SK-N-SH treated with all-trans-retinoic acid at 6 μM for 48 hours (cell line): ENCODE results near the gene OTOG.

Experiments used
- ATAC-seq: fragments of 200-7000 bp; cut with Tn5 transposase; 3 replicates; pipeline ENCODE4 v1.9.1; 2020; ENCODE audit warnings: mild to moderate bottlenecking, moderate library complexity
- ARNTL ChIP-seq: fragments of 450-650 bp; formaldehyde crosslinking; IDR thresholded peaks from 2 replicates; pipeline ENCODE4 v1.5.0; 2020; ENCODE audit warnings: low read depth, mild to moderate bottlenecking, moderate library complexity, borderline replicate concordance
- BACH2 ChIP-seq: fragments of 250-450 bp; sonication (Bioruptor Pico); IDR thresholded peaks from 2 replicates; pipeline ENCODE4 v1.9.0; 2021; ENCODE audit warnings: mild to moderate bottlenecking, borderline replicate concordance
- CSDC2 ChIP-seq: fragments of 250-450 bp; sonication (Bioruptor Pico); IDR thresholded peaks from 2 replicates; pipeline ENCODE4 v1.5.0; 2020; ENCODE audit warnings: mild to moderate bottlenecking, moderate library complexity
- ESRRG ChIP-seq: fragments of 250-450 bp; sonication (Bioruptor Pico); IDR thresholded peaks from 2 replicates; pipeline ENCODE4 v1.6.1; 2021; ENCODE audit warnings: mild to moderate bottlenecking
- GLIS3 ChIP-seq: fragments of 250-450 bp; sonication (Bioruptor Pico); IDR thresholded peaks from 2 replicates; pipeline ENCODE4 v1.5.0; 2020; ENCODE audit warnings: mild to moderate bottlenecking, moderate library complexity
- ISL1 ChIP-seq: fragments of 250-450 bp; sonication (Bioruptor Pico); IDR thresholded peaks from 2 replicates; pipeline ENCODE4 v2.1.2; 2022; ENCODE audit warnings: mild to moderate bottlenecking, moderate library complexity
- OSR1 ChIP-seq: fragments of 250-450 bp; sonication (Bioruptor Pico); IDR thresholded peaks from 2 replicates; pipeline ENCODE4 v1.8.0; 2022; ENCODE audit warnings: moderate library complexity, mild to moderate bottlenecking, inconsistent platforms
- PPARA ChIP-seq: fragments of 250-450 bp; sonication (Bioruptor Pico); IDR thresholded peaks from 2 replicates; pipeline ENCODE4 v1.5.0; 2020; ENCODE audit warnings: mild to moderate bottlenecking, borderline replicate concordance
- RARB ChIP-seq: fragments of 250-450 bp; sonication (Bioruptor Pico); IDR thresholded peaks from 2 replicates; pipeline ENCODE4 v1.8.0; 2021; ENCODE audit warnings: mild to moderate bottlenecking, moderate library complexity
- SNAI2 ChIP-seq: fragments of 250-450 bp; sonication (Bioruptor Pico); IDR thresholded peaks from 2 replicates; pipeline ENCODE4 v1.5.0; 2020; ENCODE audit warnings: mild to moderate bottlenecking, moderate library complexity
- TCF4 ChIP-seq: fragments of 250-450 bp; sonication (Bioruptor Pico); IDR thresholded peaks from 2 replicates; pipeline ENCODE4 v1.8.0; 2021; ENCODE audit warnings: mild to moderate bottlenecking, moderate library complexity, borderline replicate concordance
- TOX ChIP-seq: fragments of 250-450 bp; sonication (Bioruptor Pico); IDR thresholded peaks from 2 replicates; pipeline ENCODE4 v1.8.0; 2021; ENCODE audit warnings: mild to moderate bottlenecking, moderate library complexity, borderline replicate concordance
- ZC3H10 ChIP-seq: fragments of 250-450 bp; sonication (Bioruptor Pico); IDR thresholded peaks from 2 replicates; pipeline ENCODE4 v1.5.1; 2021; ENCODE audit warnings: mild to moderate bottlenecking, moderate library complexity
- ZFP3 ChIP-seq: fragments of 250-450 bp; sonication (Bioruptor Pico); IDR thresholded peaks from 2 replicates; pipeline ENCODE4 v1.5.0; 2020; ENCODE audit warnings: mild to moderate bottlenecking, moderate library complexity
- ZFP30 ChIP-seq: fragments of 450-650 bp; formaldehyde crosslinking; IDR thresholded peaks from 2 replicates; pipeline ENCODE4 v1.5.0; 2022; ENCODE audit warnings: mild to moderate bottlenecking, moderate library complexity
- ZNF565 ChIP-seq: fragments of 450-650 bp; formaldehyde crosslinking; conservative IDR thresholded peaks from 2 replicates; pipeline ENCODE4 v1.5.0; 2020; ENCODE audit warnings: low read depth, mild to moderate bottlenecking, moderate library complexity
- ZNF70 ChIP-seq: fragments of 450-650 bp; formaldehyde crosslinking; IDR thresholded peaks from 2 replicates; pipeline ENCODE4 v1.5.0; 2020; ENCODE audit warnings: mild to moderate bottlenecking, moderate library complexity
- ZNF8 ChIP-seq: fragments of 450-650 bp; formaldehyde crosslinking; IDR thresholded peaks from 2 replicates; pipeline ENCODE4 v1.5.0; 2020; ENCODE audit warnings: mild to moderate bottlenecking, moderate library complexity
- TF ChIP-seq, protein P1 (sequence below): fragments of 250-450 bp; sonication (Bioruptor Pico); IDR thresholded peaks from 2 replicates; pipeline ENCODE4 v1.5.0; 2020; ENCODE audit warnings: mild to moderate bottlenecking, moderate library complexity
- TF ChIP-seq, protein P2 (sequence below): fragments of 250-450 bp; sonication (Bioruptor Pico); IDR thresholded peaks from 2 replicates; pipeline ENCODE4 v1.5.1; 2021; ENCODE audit warnings: mild to moderate bottlenecking, moderate library complexity
- TF ChIP-seq, protein P3 (sequence below): fragments of 250-450 bp; sonication (Bioruptor Pico); IDR thresholded peaks from 2 replicates; pipeline ENCODE4 v1.8.0; 2020; ENCODE audit warnings: mild to moderate bottlenecking, moderate library complexity, borderline replicate concordance

The OTOG gene

DNA sequence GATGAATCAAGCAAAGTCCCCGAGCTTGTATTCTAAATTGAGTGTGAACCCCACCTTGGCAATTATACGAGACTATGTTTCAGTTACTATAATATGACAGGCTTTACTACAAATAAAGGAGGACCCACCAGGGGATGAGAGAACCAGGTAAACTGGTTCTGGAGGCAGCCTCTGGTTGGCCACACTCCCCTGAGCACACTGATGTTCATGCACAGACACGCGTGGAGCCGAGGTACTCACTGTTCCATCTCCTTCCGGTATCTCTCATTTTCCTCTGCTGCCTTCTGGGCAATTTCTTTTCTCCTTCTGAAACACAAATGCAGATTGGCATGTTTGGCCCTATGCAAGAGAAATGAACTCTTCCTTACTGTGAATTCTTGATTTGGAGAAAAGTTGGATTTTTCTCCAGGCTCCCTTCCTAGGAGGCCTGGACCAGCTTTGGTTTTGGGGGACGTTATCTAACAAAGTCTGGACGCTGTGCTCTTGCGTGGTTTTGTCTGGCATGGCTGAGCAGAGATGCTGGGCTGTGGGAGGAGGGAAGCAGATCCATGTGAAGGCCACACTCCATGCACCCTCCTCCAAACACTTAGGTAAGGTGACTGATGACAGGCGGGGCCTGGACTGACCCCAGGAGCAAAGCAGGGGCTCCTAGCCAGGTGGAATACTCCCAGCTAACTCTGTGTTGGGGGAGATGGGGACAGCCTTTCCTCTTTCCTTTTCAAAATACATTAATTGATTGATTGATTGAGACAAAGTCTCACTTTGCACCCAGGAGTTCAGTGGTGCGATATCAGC is 25.8 kb upstream of the OTOG start:
- TF ChIP-seq ZFP30 (CRISPR knock-in tag) = no peak
- no peak for TF ChIP-seq TCF4 (CRISPR knock-in tag)
- no peak for TF ChIP-seq RARB (CRISPR knock-in tag)
- TF ChIP-seq ZFP3 = no peak
- no peak for TF ChIP-seq GLIS3 (CRISPR knock-in tag)
- TF ChIP-seq OSR1 (CRISPR knock-in tag) = no peak
- TF ChIP-seq ZC3H10 (CRISPR knock-in tag) = no peak
- TF ChIP-seq, protein P1, sequence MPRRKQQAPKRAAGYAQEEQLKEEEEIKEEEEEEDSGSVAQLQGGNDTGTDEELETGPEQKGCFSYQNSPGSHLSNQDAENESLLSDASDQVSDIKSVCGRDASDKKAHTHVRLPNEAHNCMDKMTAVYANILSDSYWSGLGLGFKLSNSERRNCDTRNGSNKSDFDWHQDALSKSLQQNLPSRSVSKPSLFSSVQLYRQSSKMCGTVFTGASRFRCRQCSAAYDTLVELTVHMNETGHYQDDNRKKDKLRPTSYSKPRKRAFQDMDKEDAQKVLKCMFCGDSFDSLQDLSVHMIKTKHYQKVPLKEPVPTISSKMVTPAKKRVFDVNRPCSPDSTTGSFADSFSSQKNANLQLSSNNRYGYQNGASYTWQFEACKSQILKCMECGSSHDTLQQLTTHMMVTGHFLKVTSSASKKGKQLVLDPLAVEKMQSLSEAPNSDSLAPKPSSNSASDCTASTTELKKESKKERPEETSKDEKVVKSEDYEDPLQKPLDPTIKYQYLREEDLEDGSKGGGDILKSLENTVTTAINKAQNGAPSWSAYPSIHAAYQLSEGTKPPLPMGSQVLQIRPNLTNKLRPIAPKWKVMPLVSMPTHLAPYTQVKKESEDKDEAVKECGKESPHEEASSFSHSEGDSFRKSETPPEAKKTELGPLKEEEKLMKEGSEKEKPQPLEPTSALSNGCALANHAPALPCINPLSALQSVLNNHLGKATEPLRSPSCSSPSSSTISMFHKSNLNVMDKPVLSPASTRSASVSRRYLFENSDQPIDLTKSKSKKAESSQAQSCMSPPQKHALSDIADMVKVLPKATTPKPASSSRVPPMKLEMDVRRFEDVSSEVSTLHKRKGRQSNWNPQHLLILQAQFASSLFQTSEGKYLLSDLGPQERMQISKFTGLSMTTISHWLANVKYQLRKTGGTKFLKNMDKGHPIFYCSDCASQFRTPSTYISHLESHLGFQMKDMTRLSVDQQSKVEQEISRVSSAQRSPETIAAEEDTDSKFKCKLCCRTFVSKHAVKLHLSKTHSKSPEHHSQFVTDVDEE (CRISPR knock-in tag) = no peak
- TF ChIP-seq CSDC2 (CRISPR knock-in tag) = no peak
- no peak for TF ChIP-seq BACH2 (CRISPR knock-in tag)
- TF ChIP-seq, protein P2, sequence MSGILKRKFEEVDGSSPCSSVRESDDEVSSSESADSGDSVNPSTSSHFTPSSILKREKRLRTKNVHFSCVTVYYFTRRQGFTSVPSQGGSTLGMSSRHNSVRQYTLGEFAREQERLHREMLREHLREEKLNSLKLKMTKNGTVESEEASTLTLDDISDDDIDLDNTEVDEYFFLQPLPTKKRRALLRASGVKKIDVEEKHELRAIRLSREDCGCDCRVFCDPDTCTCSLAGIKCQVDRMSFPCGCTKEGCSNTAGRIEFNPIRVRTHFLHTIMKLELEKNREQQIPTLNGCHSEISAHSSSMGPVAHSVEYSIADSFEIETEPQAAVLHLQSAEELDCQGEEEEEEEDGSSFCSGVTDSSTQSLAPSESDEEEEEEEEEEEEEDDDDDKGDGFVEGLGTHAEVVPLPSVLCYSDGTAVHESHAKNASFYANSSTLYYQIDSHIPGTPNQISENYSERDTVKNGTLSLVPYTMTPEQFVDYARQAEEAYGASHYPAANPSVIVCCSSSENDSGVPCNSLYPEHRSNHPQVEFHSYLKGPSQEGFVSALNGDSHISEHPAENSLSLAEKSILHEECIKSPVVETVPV (CRISPR knock-in tag) = no peak
- no peak for TF ChIP-seq SNAI2
- no peak for ATAC-seq

DNA sequence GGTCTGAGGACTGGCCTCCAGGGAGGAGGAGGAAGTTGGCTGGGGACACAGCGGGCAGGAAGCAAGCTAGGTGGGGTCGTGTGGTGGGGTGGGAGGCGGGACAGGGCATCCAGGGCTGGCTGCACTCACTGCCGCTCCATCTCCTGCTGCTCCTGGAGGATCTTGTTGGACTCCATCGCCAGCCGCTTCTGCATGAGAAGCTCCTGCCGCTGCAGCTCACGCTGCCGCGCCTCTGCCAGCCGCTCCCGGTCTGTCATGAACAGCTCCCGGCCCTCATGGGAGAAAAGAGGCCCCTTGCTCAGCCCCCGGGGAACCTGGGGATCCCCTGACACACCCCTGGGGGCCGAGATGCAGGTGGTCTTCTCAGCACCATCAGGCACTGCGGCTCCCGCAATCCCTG is 24.4 kb upstream of the OTOG start:
- TF ChIP-seq GLIS3 (CRISPR knock-in tag) (no peak), PPARA (CRISPR knock-in tag) (no peak), TCF4 (CRISPR knock-in tag) (no peak), TOX (CRISPR knock-in tag) (no peak), ESRRG (CRISPR knock-in tag) (no peak), ISL1 (CRISPR knock-in tag) (no peak), BACH2 (CRISPR knock-in tag) (no peak), CSDC2 (CRISPR knock-in tag) (no peak), ZC3H10 (CRISPR knock-in tag) (no peak), OSR1 (CRISPR knock-in tag) (no peak), SNAI2 (no peak), ZFP30 (CRISPR knock-in tag) (no peak), RARB (CRISPR knock-in tag) (no peak), ZNF565 (CRISPR knock-in tag) (no peak), ZNF8 (CRISPR knock-in tag) (no peak), ZFP3 (no peak), ARNTL (CRISPR knock-in tag) (no peak)
- TF ChIP-seq, protein P2 (CRISPR knock-in tag) = no peak
- TF ChIP-seq, protein P3, sequence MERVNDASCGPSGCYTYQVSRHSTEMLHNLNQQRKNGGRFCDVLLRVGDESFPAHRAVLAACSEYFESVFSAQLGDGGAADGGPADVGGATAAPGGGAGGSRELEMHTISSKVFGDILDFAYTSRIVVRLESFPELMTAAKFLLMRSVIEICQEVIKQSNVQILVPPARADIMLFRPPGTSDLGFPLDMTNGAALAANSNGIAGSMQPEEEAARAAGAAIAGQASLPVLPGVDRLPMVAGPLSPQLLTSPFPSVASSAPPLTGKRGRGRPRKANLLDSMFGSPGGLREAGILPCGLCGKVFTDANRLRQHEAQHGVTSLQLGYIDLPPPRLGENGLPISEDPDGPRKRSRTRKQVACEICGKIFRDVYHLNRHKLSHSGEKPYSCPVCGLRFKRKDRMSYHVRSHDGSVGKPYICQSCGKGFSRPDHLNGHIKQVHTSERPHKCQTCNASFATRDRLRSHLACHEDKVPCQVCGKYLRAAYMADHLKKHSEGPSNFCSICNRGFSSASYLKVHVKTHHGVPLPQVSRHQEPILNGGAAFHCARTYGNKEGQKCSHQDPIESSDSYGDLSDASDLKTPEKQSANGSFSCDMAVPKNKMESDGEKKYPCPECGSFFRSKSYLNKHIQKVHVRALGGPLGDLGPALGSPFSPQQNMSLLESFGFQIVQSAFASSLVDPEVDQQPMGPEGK (CRISPR knock-in tag) = no peak
- no peak for ATAC-seq

DNA sequence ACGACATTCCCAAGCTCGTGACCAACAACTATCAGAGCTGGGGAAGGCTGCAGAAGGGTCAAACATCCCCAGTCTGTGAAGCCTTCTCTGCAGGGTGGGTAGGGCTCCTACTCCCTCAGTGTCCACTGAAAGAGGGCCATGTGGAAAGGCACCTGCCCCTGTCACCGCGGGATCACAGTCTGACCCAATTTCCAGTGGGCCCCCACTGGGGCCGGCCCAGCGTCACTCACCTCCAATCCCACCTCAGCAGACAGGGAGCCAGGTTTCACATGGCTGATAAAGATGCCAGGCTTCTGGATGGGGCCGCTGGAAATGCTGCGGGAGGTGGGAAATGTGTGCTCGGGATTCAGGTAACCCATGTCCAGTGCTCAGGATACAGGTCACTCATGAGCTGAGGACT is 22.8 kb upstream of the OTOG start:
- TF ChIP-seq SNAI2 = no peak
- TF ChIP-seq OSR1 (CRISPR knock-in tag) = no peak
- no peak for TF ChIP-seq RARB (CRISPR knock-in tag)
- TF ChIP-seq ZNF8 (CRISPR knock-in tag) = no peak
- no peak for ATAC-seq

DNA sequence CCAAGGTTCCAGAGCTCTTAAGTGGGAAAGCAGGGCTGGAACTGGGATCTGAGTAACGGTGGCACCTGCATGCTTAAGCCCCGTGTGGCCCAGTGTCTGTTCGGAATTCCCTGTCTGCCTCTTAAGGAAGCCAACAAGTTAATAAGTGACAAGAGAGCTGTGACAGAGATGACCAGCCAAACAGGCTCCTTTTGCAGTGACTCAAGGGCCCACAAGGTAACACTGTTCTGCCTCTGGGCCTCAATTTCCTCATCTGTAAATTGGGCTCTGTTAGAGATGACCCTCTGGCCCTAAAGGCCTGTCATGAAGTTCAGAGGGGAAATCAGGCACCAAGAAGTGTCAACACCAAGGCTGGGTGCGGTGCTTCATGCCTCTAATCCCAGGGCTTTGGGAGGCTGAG is 21.5 kb upstream of the OTOG start:
- ATAC-seq = no peak
- TF ChIP-seq, protein P1 (CRISPR knock-in tag) = no peak
- TF ChIP-seq, protein P2 (CRISPR knock-in tag) = no peak
- TF ChIP-seq SNAI2 = no peak
- no peak for TF ChIP-seq TOX (CRISPR knock-in tag)
- no peak for TF ChIP-seq PPARA (CRISPR knock-in tag)
- no peak for TF ChIP-seq ZNF70 (CRISPR knock-in tag)
- no peak for TF ChIP-seq BACH2 (CRISPR knock-in tag)
- no peak for TF ChIP-seq ZNF8 (CRISPR knock-in tag)
- TF ChIP-seq RARB (CRISPR knock-in tag) = no peak
